AG04450 (cell line): ENCODE measurements around the gene KISS1R. TPM values are rescaled to one million over a fixed set of nuclear protein-coding genes. Genes with fewer than 3 reads are reported as not detected.

Source experiments
- CTCF ChIA-PET: fragments of 300-600, 350-600 bp; formaldehyde crosslinking; extraction: SDS; loops from one replicate; lab custom pipeline; 2022; ENCODE audit warnings: antibody characterized with exemption, inconsistent platforms; lab: Charles Lee
- POLR2A ChIA-PET: fragments of 350-600 bp; formaldehyde crosslinking; extraction: SDS; loops from one replicate; lab custom pipeline; 2021; ENCODE audit warnings: antibody characterized with exemption, inconsistent platforms; lab: Yijun Ruan, JAX
- DNase-seq: peaks from one replicate; pipeline ENCODE4 v3.0.0-alpha.2; 2011; ENCODE audit warnings: low read depth, low spot score
- H3K27ac ChIP-seq: one replicate; pipeline ENCODE4 v1.5.1; 2012; ENCODE audit warnings: low read depth, low read length, control low read depth
- H3K27me3 ChIP-seq: one replicate; pipeline ENCODE4 v1.6.0; 2012; ENCODE audit warnings: low read length; ENCODE audit not compliant: control insufficient read depth, insufficient read depth
- H3K4me3 ChIP-seq: 2 replicates; pipeline ENCODE4 v1.5.1; 2011; ENCODE audit warnings: mild to moderate bottlenecking, low read depth, low read length, control low read depth
- H3K9me3 ChIP-seq: 2 replicates; pipeline ENCODE4 v1.5.1; 2012; ENCODE audit warnings: low read length; ENCODE audit not compliant: control insufficient read depth, insufficient read depth
- polyA plus RNA-seq: library from polyadenylated mRNA; depleted of rRNA; stranded (reverse); fragments of >200 nt; gene quantifications from 2 replicates; pipeline ENCODE4 v1.2.3, GENCODE V29; 2011
- TF ChIP-seq, protein P1 (sequence below): IDR thresholded peaks from 2 replicates; pipeline ENCODE4 v1.5.1; 2011; ENCODE audit warnings: low read depth, low read length, control low read depth, inconsistent platforms

KISS1R gene
- polyA plus RNA-seq, 1 experiment, result not detected

GRCh38 chr19:962683-963400, 45.7 kb downstream of the KISS1R start:
- POLR2A ChIA-PET, result no interaction called here

GRCh38 chr19:963486-963951, 46.4 kb downstream of the KISS1R start:
- H3K4me3 ChIP-seq, result no peak overlapping the region
- no peak for DNase-seq
- ChIA-PET POLR2A (no interaction called here), CTCF (no interaction called here)
- TF ChIP-seq, protein P1, sequence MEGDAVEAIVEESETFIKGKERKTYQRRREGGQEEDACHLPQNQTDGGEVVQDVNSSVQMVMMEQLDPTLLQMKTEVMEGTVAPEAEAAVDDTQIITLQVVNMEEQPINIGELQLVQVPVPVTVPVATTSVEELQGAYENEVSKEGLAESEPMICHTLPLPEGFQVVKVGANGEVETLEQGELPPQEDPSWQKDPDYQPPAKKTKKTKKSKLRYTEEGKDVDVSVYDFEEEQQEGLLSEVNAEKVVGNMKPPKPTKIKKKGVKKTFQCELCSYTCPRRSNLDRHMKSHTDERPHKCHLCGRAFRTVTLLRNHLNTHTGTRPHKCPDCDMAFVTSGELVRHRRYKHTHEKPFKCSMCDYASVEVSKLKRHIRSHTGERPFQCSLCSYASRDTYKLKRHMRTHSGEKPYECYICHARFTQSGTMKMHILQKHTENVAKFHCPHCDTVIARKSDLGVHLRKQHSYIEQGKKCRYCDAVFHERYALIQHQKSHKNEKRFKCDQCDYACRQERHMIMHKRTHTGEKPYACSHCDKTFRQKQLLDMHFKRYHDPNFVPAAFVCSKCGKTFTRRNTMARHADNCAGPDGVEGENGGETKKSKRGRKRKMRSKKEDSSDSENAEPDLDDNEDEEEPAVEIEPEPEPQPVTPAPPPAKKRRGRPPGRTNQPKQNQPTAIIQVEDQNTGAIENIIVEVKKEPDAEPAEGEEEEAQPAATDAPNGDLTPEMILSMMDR, result no peak
- H3K9me3 ChIP-seq, result peaks cover 22% of the 10 kb centered on the region
- H3K27ac ChIP-seq, result no peak overlapping the region
- no peaks in the 10 kb centered on the region for H3K27me3 ChIP-seq

More at GRCh38 chr19:962683-963400, 45.7 kb downstream of the KISS1R start:
- Histone ChIP-seq H3K27ac (no peak overlapping the region), H3K9me3 (peaks cover 19% of the 10 kb centered on the region), H3K4me3 (no peak overlapping the region), H3K27me3 (no peaks in the 10 kb centered on the region)
- CTCF ChIA-PET, result no interaction called here
- TF ChIP-seq, protein P1, result no peak
- DNase-seq, result no peak

- peaks cover 22% of the 10 kb centered on the region for H3K9me3 ChIP-seq
- TF ChIP-seq, protein P1, result no peak
Measured at GRCh38 chr19:964116-964520, 47.0 kb downstream of the KISS1R start.

GRCh38 chr19:964761-965694, 47.9 kb downstream of the KISS1R start:
- Histone ChIP-seq H3K9me3 (peaks cover 23% of the 10 kb centered on the region), H3K27ac (no peak overlapping the region), H3K27me3 (no peaks in the 10 kb centered on the region), H3K4me3 (no peak overlapping the region)
- no peak for DNase-seq
- TF ChIP-seq, protein P1, result no peak
- CTCF ChIA-PET, result interaction anchor here (0.5 kb wide), 1 partner anchor 96 kb away, joined by 4 read pairs; no protein-coding TSS in a partner anchor
- POLR2A ChIA-PET, result interaction anchor here (0.8 kb wide), 1 partner anchor 16 kb away, joined by 5 read pairs; no protein-coding TSS in a partner anchor

More at GRCh38 chr19:964116-964520, 47.0 kb downstream of the KISS1R start:
- Histone ChIP-seq H3K27me3 (no peaks in the 10 kb centered on the region), H3K27ac (no peak overlapping the region), H3K4me3 (no peak overlapping the region)
- ChIA-PET POLR2A (interaction anchor here (0.5 to 0.8 kb wide), 2 partner anchors 17 to 245 kb away, joined by 4 to 5 read pairs; no protein-coding TSS in a partner anchor), CTCF (no interaction called here)
- no peak for DNase-seq
